B cell (primary cell): ENCODE data around the gene EIF2B4. TPM values are rescaled to one million over a fixed set of nuclear protein-coding genes. Genes with fewer than 3 reads are reported as not detected.

ENCODE experiments used
- ATAC-seq: fragments of 200-7000 bp; cut with Tn5 transposase; one replicate; pipeline ENCODE4 v1.10.0; 2021; ENCODE audit warnings: low read depth, mild to moderate bottlenecking, moderate number of reproducible peaks, moderate library complexity
- CTCF ChIA-PET: fragments of 350-600 bp; sonication (Branson Sonifier 250); formaldehyde crosslinking; loops from one replicate; lab custom pipeline; 2021; ENCODE audit warnings: antibody characterized with exemption, inconsistent platforms; lab: Charles Lee
- POLR2A ChIA-PET: fragments of 350-600 bp; sonication (Branson Sonifier 250); formaldehyde crosslinking; loops from one replicate; lab custom pipeline; 2021; ENCODE audit warnings: antibody characterized with exemption; lab: Charles Lee
- DNase-seq: peaks from one replicate; pipeline ENCODE4 v3.0.0; 2013
- H2AFZ ChIP-seq: 2 replicates; pipeline ENCODE4 v1.6.1; 2012; ENCODE audit warnings: mild to moderate bottlenecking, low read depth, low read length; ENCODE audit not compliant: insufficient read depth, poor library complexity, severe bottlenecking
- H3K27ac ChIP-seq, 2 donors: 1 replicate in 1 of 2; 2 replicates in 1 of 2; pipeline ENCODE4 v1.5.1; 2012 to 2013; ENCODE audit warnings: low read length in 2 of 2, mild to moderate bottlenecking in 2 of 2, moderate library complexity in 1 of 2
- H3K27me3 ChIP-seq, 4 experiments: fragments of 200-600 bp in 1 of 4; sonication (generic) in 1 of 4; replicated peaks in 1 of 4; 1 replicate in 2 of 4; 2 replicates in 2 of 4; pipeline versions ENCODE4 v1.6.1 to v1.7.0; 2013 to 2016; ENCODE audit warnings: low read length in 3 of 4, mild to moderate bottlenecking in 2 of 4, mixed read lengths in 1 of 4, moderate library complexity in 1 of 4; ENCODE audit not compliant: insufficient read depth in 4 of 4, control insufficient read depth in 3 of 4; ENCODE audit errors: control extremely low read depth in 1 of 4
- H3K36me3 ChIP-seq, 2 experiments: replicated peaks in 1 of 2; 1 replicate in 1 of 2; 2 replicates in 1 of 2; pipeline versions ENCODE4 v1.6.1 to v1.7.1; 2013; ENCODE audit warnings: low read length in 1 of 2; ENCODE audit not compliant: insufficient read depth in 2 of 2, control insufficient read depth in 1 of 2; ENCODE audit errors: control extremely low read depth in 1 of 2, extremely low read depth in 1 of 2
- H3K4me1 ChIP-seq, 2 donors: fragments of 200-600 bp in 1 of 2; sonication (generic) in 1 of 2; 1 replicate in 1 of 2; 2 replicates in 1 of 2; pipeline versions ENCODE4 v1.5.1 to v1.6.1; 2013 to 2017; ENCODE audit warnings: low read length in 2 of 2; ENCODE audit not compliant: control insufficient read depth in 2 of 2, insufficient read depth in 2 of 2
- H3K4me2 ChIP-seq: replicated peaks from 2 replicates; pipeline ENCODE3; 2012; ENCODE audit warnings: mild to moderate bottlenecking, low read depth, low read length; ENCODE audit not compliant: poor library complexity, severe bottlenecking
- H3K4me3 ChIP-seq, 5 experiments: fragments of 200-600 bp in 1 of 5; sonication (generic) in 1 of 5; 1 replicate in 3 of 5; 2 replicates in 2 of 5; pipeline versions ENCODE4 v1.5.1 to v1.7.0; 2011 to 2016; ENCODE audit warnings: low read length in 4 of 5, mild to moderate bottlenecking in 4 of 5, low read depth in 2 of 5, control low read depth in 1 of 5, moderate library complexity in 1 of 5; ENCODE audit not compliant: insufficient read depth in 1 of 5; ENCODE audit errors: control extremely low read depth in 1 of 5, extremely low read depth in 1 of 5
- H3K79me2 ChIP-seq: fragments of 200-600 bp; sonication (generic); one replicate; pipeline ENCODE4 v1.6.0; 2016; ENCODE audit warnings: low read length; ENCODE audit not compliant: control insufficient read depth, insufficient read depth
- H3K9ac ChIP-seq: fragments of 200-600 bp; sonication (generic); 2 replicates; pipeline ENCODE4 v1.6.1; 2017; ENCODE audit warnings: mild to moderate bottlenecking, low read length, moderate library complexity
- H3K9me3 ChIP-seq, 3 donors: one replicate each; pipeline versions ENCODE4 v1.6.1 to v1.7.1; 2013; ENCODE audit warnings: low read length in 2 of 3; ENCODE audit not compliant: control insufficient read depth in 2 of 3, insufficient read depth in 1 of 3; ENCODE audit errors: control extremely low read depth in 1 of 3
- H4K20me1 ChIP-seq: 2 replicates; pipeline ENCODE4 v1.6.0; 2012; ENCODE audit warnings: mild to moderate bottlenecking, low read length; ENCODE audit not compliant: insufficient read depth, control insufficient read depth, poor library complexity, severe bottlenecking
- H3K27ac Mint-ChIP-seq: one replicate; pipeline ENCODE4 v1.8.0; 2021; ENCODE audit warnings: mixed read lengths
- H3K27me3 Mint-ChIP-seq: one replicate; pipeline ENCODE4 v1.8.0; 2021; ENCODE audit warnings: mixed read lengths
- H3K4me1 Mint-ChIP-seq: one replicate; pipeline ENCODE4 v1.8.0; 2021; ENCODE audit warnings: mixed read lengths
- H3K4me3 Mint-ChIP-seq: one replicate; pipeline ENCODE4 v1.8.0; 2021; ENCODE audit warnings: mixed read lengths
- H3K9me3 Mint-ChIP-seq: one replicate; pipeline ENCODE4 v1.8.0; 2022; ENCODE audit warnings: mixed read lengths; ENCODE audit not compliant: insufficient read depth
- CTCF ChIP-seq: fragments of 200-600 bp; IDR thresholded peaks from one replicate; pipeline ENCODE4 v1.8.0; 2022; ENCODE audit warnings: antibody characterized with exemption, mild to moderate bottlenecking
- EZH2 ChIP-seq: IDR thresholded peaks from 2 replicates; pipeline ENCODE4 v1.6.1; 2012; ENCODE audit warnings: borderline replicate concordance, low read depth, mild to moderate bottlenecking, moderate library complexity, low read length; ENCODE audit not compliant: insufficient read depth, poor library complexity, severe bottlenecking
- WGBS: methylation state at CpG from one replicate; pipeline ENCODE4 v1.1.5; 2013; ENCODE audit warnings: missing lambda C conversion rate; ENCODE audit not compliant: insufficient coverage; 5-methylcytosine and 5-hydroxymethylcytosine counted together
- intact Hi-C: fragments of 100-400 bp; cut with micrococcal nuclease; formaldehyde crosslinking; loops from one replicate; pipeline ENCODE4 v1.10.0; 2022
- polyA plus RNA-seq: library from polyadenylated mRNA; depleted of rRNA; stranded (reverse); fragments of >200 nt; gene quantifications from 2 replicates; pipeline ENCODE4 v1.2.3, GENCODE V29; 2012
- total RNA-seq, 2 donors: library from RNA; stranded (reverse); fragments of 120-200 nt in 1 of 2; gene quantifications; 1 replicate in 1 of 2; 2 replicates in 1 of 2; pipeline versions ENCODE4 v1.2.3 to v1.2.4, GENCODE V29; 2013 to 2022

The EIF2B4 gene
- total and polyA plus RNA-seq, 2 donors (not counting 1 experiment from before 2014, with no cell fraction given): 33.8 to 56.7 TPM

DNA sequence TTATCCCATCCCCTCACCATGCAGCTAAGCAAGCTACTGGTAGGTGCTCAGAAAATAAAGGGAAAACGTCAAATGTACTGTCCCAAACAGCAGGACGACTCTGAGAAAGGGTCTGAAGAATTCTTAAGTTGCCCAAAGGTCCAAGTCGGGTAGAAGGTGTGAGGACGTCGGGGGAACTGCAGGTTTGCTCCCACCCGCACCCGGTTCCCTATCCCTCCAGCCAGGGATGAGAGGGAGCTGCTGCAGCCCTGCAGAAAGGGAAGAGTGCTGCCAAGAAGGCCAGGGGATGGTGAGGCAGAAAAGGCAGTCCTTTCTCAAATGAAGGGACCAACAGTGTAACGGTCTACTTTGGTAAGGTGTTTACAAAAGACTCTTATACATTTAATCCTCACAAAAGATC, 55.0 kb downstream of the EIF2B4 start:
- H3K27me3 Mint-ChIP-seq: no peaks in the 10 kb centered on the region
- intact Hi-C loops: no loop called here
- H3K9ac ChIP-seq: no peak overlapping the region

GRCh38 chr2:27314709-27315108, 55.4 kb downstream of the EIF2B4 start:
- H3K4me3 Mint-ChIP-seq: no peak overlapping the region
- H3K27ac Mint-ChIP-seq: no peak overlapping the region
- POLR2A ChIA-PET: no interaction called here

More for the DNA sequence above, 55.0 kb downstream of the EIF2B4 start:
- Mint-ChIP-seq H3K4me3 (no peak overlapping the region), H3K27ac (no peak overlapping the region), H3K4me1 (no peaks in the 10 kb centered on the region), H3K9me3 (no peaks in the 10 kb centered on the region)
- ChIA-PET POLR2A (no interaction called here), CTCF (interaction anchor here (1.5 to 1.8 kb wide), 2 partner anchors 12 to 35 kb away, joined by 3 to 9 read pairs; no protein-coding TSS in a partner anchor)
- TF ChIP-seq EZH2: no peak
- TF ChIP-seq CTCF: no peak
- Histone ChIP-seq H3K4me2 (no peak overlapping the region), H3K36me3 (peaks cover 4 to 19% of the 10 kb centered on the region in 2 experiments), H3K4me3 (no peak overlapping the region), H4K20me1 (peaks cover 11% of the 10 kb centered on the region), H3K9me3 (no peaks in the 10 kb centered on the region), H2AFZ (no peak overlapping the region), H3K79me2 (peaks cover 9% of the 10 kb centered on the region), H3K4me1 (no peaks in the 10 kb centered on the region), H3K27me3 (no peaks in the 10 kb centered on the region), H3K27ac (no peak overlapping the region)
- 97% methylated on average over 7 of the region's 8 CpGs for WGBS
- no peak for ATAC-seq
- DNase-seq: no peak

More at GRCh38 chr2:27314709-27315108, 55.4 kb downstream of the EIF2B4 start:
- intact Hi-C loops: no loop called here
- Mint-ChIP-seq H3K27me3 (no peaks in the 10 kb centered on the region), H3K4me1 (no peaks in the 10 kb centered on the region), H3K9me3 (no peaks in the 10 kb centered on the region)
- Histone ChIP-seq H4K20me1 (peaks cover 11% of the 10 kb centered on the region), H3K4me3 (no peak overlapping the region), H3K9me3 (no peaks in the 10 kb centered on the region), H3K27ac (no peak overlapping the region), H3K27me3 (no peaks in the 10 kb centered on the region), H3K9ac (no peak overlapping the region), H2AFZ (no peak overlapping the region), H3K36me3 (peaks cover 4 to 21% of the 10 kb centered on the region in 2 experiments), H3K4me2 (no peak overlapping the region), H3K4me1 (no peaks in the 10 kb centered on the region), H3K79me2 (peaks cover 5% of the 10 kb centered on the region)
- WGBS: 95% methylated on average over 7 of the region's 9 CpGs
- no peak for DNase-seq
- CTCF ChIA-PET: interaction anchor here (1.5 to 1.8 kb wide), 2 partner anchors 11 to 35 kb away, joined by 3 to 9 read pairs; no protein-coding TSS in a partner anchor
- ATAC-seq: no peak
- TF ChIP-seq CTCF (no peak), EZH2 (no peak)

Other genes starting within 250 kb of the EIF2B4 start
- gene ABHD1, start 246.5 kb downstream of the EIF2B4 start, total RNA-seq: 0.73 and 1.5 TPM in 2 replicates
- 0.92 and 2.7 TPM in 2 replicates for gene ABHD1, start 246.5 kb downstream of the EIF2B4 start, polyA plus RNA-seq
- gene PREB, start 235.7 kb downstream of the EIF2B4 start, total RNA-seq: 44.6 and 46.0 TPM in 2 replicates
- 63.9 and 88.9 TPM in 2 replicates for gene PREB, start 235.7 kb downstream of the EIF2B4 start, polyA plus RNA-seq
- not detected in 2 replicates for gene PRR30, start 230.9 kb downstream of the EIF2B4 start, total RNA-seq
- not detected in 2 replicates for gene PRR30, start 230.9 kb downstream of the EIF2B4 start, polyA plus RNA-seq
- 0.10 TPM in 1 of 2 replicates, not detected in the other for gene TCF23, start 221.3 kb downstream of the EIF2B4 start, total RNA-seq
- not detected in 2 replicates for gene TCF23, start 221.3 kb downstream of the EIF2B4 start, polyA plus RNA-seq
- 88.8 and 89.9 TPM in 2 replicates for gene ATRAID, start 158.3 kb downstream of the EIF2B4 start, total RNA-seq
- 106 and 117 TPM in 2 replicates for gene ATRAID, start 158.3 kb downstream of the EIF2B4 start, polyA plus RNA-seq
- 46.1 and 50.8 TPM in 2 replicates for gene SLC5A6, start 158.1 kb downstream of the EIF2B4 start, total RNA-seq
- 52.6 and 82.3 TPM in 2 replicates for gene SLC5A6, start 158.1 kb downstream of the EIF2B4 start, polyA plus RNA-seq
- gene CAD, start 153.0 kb downstream of the EIF2B4 start, total RNA-seq: 35.6 and 36.0 TPM in 2 replicates
- 29.0 and 48.5 TPM in 2 replicates for gene CAD, start 153.0 kb downstream of the EIF2B4 start, polyA plus RNA-seq
- gene SLC30A3, start 107.3 kb downstream of the EIF2B4 start, total RNA-seq: not detected in 2 replicates
- 0.07 and 0.09 TPM in 2 replicates for gene SLC30A3, start 107.3 kb downstream of the EIF2B4 start, polyA plus RNA-seq
- 0.39 TPM in 1 of 2 replicates, not detected in the other for gene DNAJC5G, start 94.9 kb downstream of the EIF2B4 start, total RNA-seq
- not detected in 2 replicates for gene DNAJC5G, start 94.9 kb downstream of the EIF2B4 start, polyA plus RNA-seq
- not detected in 2 replicates for gene TRIM54, start 87.9 kb downstream of the EIF2B4 start, total RNA-seq
- not detected in 2 replicates for gene TRIM54, start 87.9 kb downstream of the EIF2B4 start, polyA plus RNA-seq
- gene UCN, start 61.9 kb downstream of the EIF2B4 start, total RNA-seq: 2.7 and 3.6 TPM in 2 replicates
- 4.3 and 4.5 TPM in 2 replicates for gene UCN, start 61.9 kb downstream of the EIF2B4 start, polyA plus RNA-seq
- gene MPV17, start 47.2 kb downstream of the EIF2B4 start, total RNA-seq: 103 and 111 TPM in 2 replicates
- gene MPV17, start 47.2 kb downstream of the EIF2B4 start, polyA plus RNA-seq: 137 and 148 TPM in 2 replicates
- gene GTF3C2, start 13.6 kb downstream of the EIF2B4 start, total RNA-seq: 114 and 121 TPM in 2 replicates
- gene GTF3C2, start 13.6 kb downstream of the EIF2B4 start, polyA plus RNA-seq: 84.8 and 91.4 TPM in 2 replicates
- gene SNX17, start 278 bp upstream of the EIF2B4 start, total RNA-seq: 158 and 162 TPM in 2 replicates
- gene SNX17, start 278 bp upstream of the EIF2B4 start, polyA plus RNA-seq: 79.6 and 103 TPM in 2 replicates
- gene ZNF513, start 10.4 kb upstream of the EIF2B4 start, total RNA-seq: 29.0 and 31.7 TPM in 2 replicates
- 29.5 and 36.8 TPM in 2 replicates for gene ZNF513, start 10.4 kb upstream of the EIF2B4 start, polyA plus RNA-seq
- gene PPM1G, start 39.3 kb upstream of the EIF2B4 start, total RNA-seq: 45.5 and 48.9 TPM in 2 replicates
- 23.7 and 27.1 TPM in 2 replicates for gene PPM1G, start 39.3 kb upstream of the EIF2B4 start, polyA plus RNA-seq
- 109 and 115 TPM in 2 replicates for gene NRBP1, start 58.3 kb upstream of the EIF2B4 start, total RNA-seq
- gene NRBP1, start 58.3 kb upstream of the EIF2B4 start, polyA plus RNA-seq: 69.2 and 105 TPM in 2 replicates
- gene KRTCAP3, start 72.0 kb upstream of the EIF2B4 start, total RNA-seq: 15.0 and 16.5 TPM in 2 replicates
- 8.6 TPM in 2 replicates for gene KRTCAP3, start 72.0 kb upstream of the EIF2B4 start, polyA plus RNA-seq
- gene IFT172, start 119.4 kb upstream of the EIF2B4 start, total RNA-seq: 33.3 and 41.0 TPM in 2 replicates
- 20.1 and 21.4 TPM in 2 replicates for gene IFT172, start 119.4 kb upstream of the EIF2B4 start, polyA plus RNA-seq
- gene FNDC4, start 124.9 kb upstream of the EIF2B4 start, total RNA-seq: not detected in 2 replicates
- gene FNDC4, start 124.9 kb upstream of the EIF2B4 start, polyA plus RNA-seq: 0.17 and 0.31 TPM in 2 replicates
- gene GCKR, start 126.5 kb upstream of the EIF2B4 start, total RNA-seq: not detected in 2 replicates
- not detected in 2 replicates for gene GCKR, start 126.5 kb upstream of the EIF2B4 start, polyA plus RNA-seq
- gene ZNF512, start 212.7 kb upstream of the EIF2B4 start, total RNA-seq: 65.2 and 72.3 TPM in 2 replicates
- 26.4 and 33.3 TPM in 2 replicates for gene ZNF512, start 212.7 kb upstream of the EIF2B4 start, polyA plus RNA-seq